T47D (cell line): ENCODE measurements around the gene MYO1B.
A peak's percentile ranks its signal among the peaks of the same experiment; 100 is the strongest.

Experiments
- DNase-seq, 2 experiments: peaks; one replicate each; pipeline versions ENCODE4 v3.0.0 to v3.0.0-alpha.2; 2011 to 2012; ENCODE audit warnings: low read depth in 1 of 2, low spot score in 1 of 2
- JUND ChIP-seq: IDR thresholded peaks from 2 replicates; pipeline ENCODE4 v1.6.1; 2012; ENCODE audit warnings: low read depth
- in situ Hi-C: cut with HindIII; loops from 2 replicates; pipeline ENCODE4 v1.10.0; 2016; ENCODE audit warnings: low sequenced_read_pairs, low pct_unique_long_range_greater_than_20kb

Gene MYO1B

GRCh38 chr2:191376981-191377629, 131.9 kb downstream of the MYO1B start:
- peak in 1 of 2 experiments; percentile 48 for DNase-seq
- TF ChIP-seq JUND, result 0 out of 2 replicates have a peak, but pooled peaks have one; percentile 25
- in situ Hi-C loops, result no loop called here

GRCh38 chr2:191379375-191379774, 134.2 kb downstream of the MYO1B start:
- in situ Hi-C loops, result no loop called here
- DNase-seq, result no peak
- TF ChIP-seq JUND, result no peak

- peak; percentile 24 to 93 for DNase-seq
- in situ Hi-C loops, result no loop called here
- no peak for TF ChIP-seq JUND
Observed at GRCh38 chr2:191382801-191383200, 137.6 kb downstream of the MYO1B start.

- in situ Hi-C loops, result no loop called here
- TF ChIP-seq JUND, result no peak
Observed at GRCh38 chr2:191383486-191383885, 138.3 kb downstream of the MYO1B start.

DNA sequence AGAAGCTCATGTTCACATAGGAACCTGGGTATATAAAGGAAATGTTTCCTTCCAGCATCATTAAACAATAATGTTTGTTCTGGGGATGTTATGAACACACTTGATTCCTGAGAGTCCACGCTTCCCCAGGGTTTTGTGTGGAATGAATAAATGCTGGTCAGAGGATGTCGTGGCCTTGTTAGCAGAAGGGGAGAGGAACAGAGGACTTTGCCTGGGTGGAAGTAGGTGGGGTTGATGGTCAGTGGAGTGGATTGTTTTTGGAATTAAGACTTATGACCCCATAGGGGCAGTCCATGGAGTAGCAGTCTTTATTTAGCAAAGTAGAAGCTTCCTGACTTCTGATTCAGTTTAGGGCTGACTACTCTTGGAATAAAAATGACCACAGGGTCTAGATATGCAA, 139.6 kb downstream of the MYO1B start:
- in situ Hi-C loops, result no loop called here
- no peak for TF ChIP-seq JUND
- DNase-seq, result peak in 1 of 2 experiments; percentile 5

More at GRCh38 chr2:191383486-191383885, 138.3 kb downstream of the MYO1B start:
- DNase-seq, result no peak

- in situ Hi-C loops, result no loop called here
- no peak for TF ChIP-seq JUND
- DNase-seq, result no peak
Observed at GRCh38 chr2:191385416-191386160, 140.4 kb downstream of the MYO1B start.

DNA sequence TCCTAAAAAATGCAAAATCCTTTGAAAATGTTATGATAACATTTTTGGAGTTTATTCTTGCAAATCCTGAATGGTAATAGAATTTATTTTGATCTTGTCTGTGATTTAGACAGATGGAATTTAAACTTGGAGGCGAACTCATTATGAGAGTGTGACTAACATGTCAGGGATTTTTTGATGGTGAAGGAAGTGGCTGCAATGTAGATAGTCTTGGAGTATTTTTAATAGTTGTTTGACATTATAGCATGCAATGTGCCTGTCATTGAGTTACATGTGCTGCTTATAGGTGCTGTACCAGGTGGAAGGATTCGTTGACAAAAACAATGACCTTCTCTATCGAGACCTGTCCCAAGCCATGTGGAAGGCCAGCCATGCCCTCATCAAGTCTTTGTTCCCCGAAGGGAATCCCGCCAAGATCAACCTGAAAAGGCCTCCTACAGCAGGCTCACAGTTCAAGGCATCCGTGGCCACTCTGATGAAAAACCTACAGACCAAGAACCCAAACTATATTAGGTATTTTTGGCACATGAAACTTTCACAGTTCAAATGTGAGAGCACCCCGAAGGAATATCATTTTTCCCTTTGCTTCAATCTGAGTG, 141.8 kb downstream of the MYO1B start:
- no peak for TF ChIP-seq JUND
- in situ Hi-C loops, result no loop called here
- no peak for DNase-seq

- no peak for DNase-seq
- TF ChIP-seq JUND, result no peak
- in situ Hi-C loops, result no loop called here
Observed at GRCh38 chr2:191389288-191389687, 144.1 kb downstream of the MYO1B start.

DNA sequence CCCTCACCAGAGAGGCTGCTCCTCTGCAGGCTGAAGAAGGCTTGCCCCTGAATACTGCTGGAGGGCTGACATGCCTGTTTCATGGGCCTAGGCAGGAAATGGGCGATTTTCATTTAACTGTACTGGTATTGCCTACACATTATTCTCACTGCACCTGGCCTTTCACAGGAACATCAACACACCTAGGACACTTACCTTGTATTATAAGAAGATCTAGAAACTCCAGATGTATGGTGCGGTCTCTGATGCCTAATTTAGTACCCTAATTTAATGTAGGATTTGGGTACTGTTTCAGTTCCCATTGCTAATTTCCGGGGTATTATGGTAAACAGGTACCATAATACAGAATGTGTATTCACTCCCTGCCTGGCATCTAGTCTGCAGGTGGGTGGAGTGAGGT, 146.0 kb downstream of the MYO1B start:
- no peak for TF ChIP-seq JUND
- in situ Hi-C loops, result no loop called here
- no peak for DNase-seq

DNA sequence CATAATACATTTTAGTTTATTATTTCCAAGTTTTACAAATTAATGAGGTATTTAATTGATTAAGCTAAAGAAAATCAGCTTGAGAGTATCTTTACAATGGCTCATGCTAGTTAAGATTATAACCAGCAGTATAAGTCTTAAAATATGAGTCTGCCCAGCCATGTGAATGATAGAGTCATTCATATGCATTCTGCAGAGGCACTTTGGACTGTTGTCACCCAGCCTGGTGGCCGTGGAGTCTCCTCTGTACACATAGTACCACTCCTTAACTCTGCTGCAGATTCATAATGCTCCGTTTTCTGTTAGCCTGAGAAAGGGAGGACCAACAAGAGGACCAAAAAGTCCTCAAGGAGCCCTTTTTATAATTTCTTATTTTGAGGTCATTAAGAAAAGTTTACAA, 148.8 kb downstream of the MYO1B start:
- no peak for TF ChIP-seq JUND
- DNase-seq, result no peak
- in situ Hi-C loops, result no loop called here

DNA sequence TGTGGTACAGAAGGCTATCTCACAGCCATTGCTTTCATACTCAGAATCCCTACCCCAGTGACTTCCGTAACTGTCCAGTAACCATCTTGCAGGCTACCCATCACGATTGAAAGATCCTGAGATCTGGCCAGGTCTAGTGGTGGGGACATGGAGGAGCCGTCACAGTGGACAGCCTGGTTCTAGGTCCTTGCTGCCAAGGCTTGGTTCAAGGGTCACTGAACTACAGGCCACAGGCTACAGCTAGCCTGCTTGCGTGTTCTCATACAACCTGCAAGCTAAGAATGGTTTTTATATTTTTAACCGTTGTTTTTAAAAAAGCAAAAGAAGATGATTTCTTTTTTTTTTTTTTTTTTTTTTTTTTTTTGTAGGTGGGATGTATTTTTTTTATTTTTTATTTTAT, 151.6 kb downstream of the MYO1B start:
- no peak for TF ChIP-seq JUND

GRCh38 chr2:191399601-191400000, 154.4 kb downstream of the MYO1B start:
- DNase-seq, result no peak
- in situ Hi-C loops, result no loop called here
- no peak for TF ChIP-seq JUND

More for the DNA sequence above, 151.6 kb downstream of the MYO1B start:
- no peak for DNase-seq
- in situ Hi-C loops, result no loop called here

DNA sequence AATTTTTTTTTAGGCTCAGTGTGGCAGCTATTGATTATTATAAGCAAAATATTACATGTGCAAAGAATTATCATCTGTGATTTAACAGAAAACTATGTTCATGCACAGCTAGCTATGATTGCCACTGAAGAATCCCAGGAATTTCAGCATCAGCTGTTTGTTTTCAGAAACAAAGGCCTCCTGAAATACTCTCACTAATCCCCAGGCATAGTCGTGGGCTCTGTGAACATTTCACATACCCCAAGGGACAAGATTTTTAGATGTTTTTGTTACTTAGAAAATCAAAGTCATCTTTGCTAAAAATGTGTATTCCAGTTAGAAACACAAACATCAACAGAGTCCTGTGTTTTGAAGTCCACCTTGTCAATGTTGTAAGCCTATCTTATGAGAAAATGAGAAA, 156.1 kb downstream of the MYO1B start:
- no peak for DNase-seq
- in situ Hi-C loops, result no loop called here
- no peak for TF ChIP-seq JUND
